Islet precursor cell (in vitro differentiated cells): ENCODE data around the gene DCDC2C.
"Not testable (repeated sequence)": the region's sequence is repeated elsewhere in the genome, so short reads cannot be mapped to it uniquely, and the experiment has no call there.

ENCODE experiments used
- DNase-seq: peaks from one replicate; pipeline ENCODE4 v3.0.0-alpha.2; 2018

DCDC2C gene

GRCh38 chr2:3703236-3703756, at the start of gene DCDC2C:
Gene DCDC2C, plus strand, starts transcription at chr2:3703575. Its CDS starts 177 bp downstream, at chr2:3703752.
- no peak for DNase-seq

- no peak for DNase-seq
Measured at GRCh38 chr2:3654011-3654410, 49.4 kb upstream of the DCDC2C start.

- no peak for DNase-seq
Measured at GRCh38 chr2:3654531-3655225, 48.7 kb upstream of the DCDC2C start.

GRCh38 chr2:3655871-3656761, 47.3 kb upstream of the DCDC2C start:
- DNase-seq: no peak

- DNase-seq: no peak
Measured at GRCh38 chr2:3656762-3657721, 46.3 kb upstream of the DCDC2C start.

GRCh38 chr2:3657881-3658280, 45.5 kb upstream of the DCDC2C start, which contains the start of gene ALLC:
Gene ALLC, plus strand, starts transcription at chr2:3658200. Its CDS starts 12,958 bp downstream, at chr2:3671158.
- DNase-seq: no peak

- DNase-seq: peak; percentile 73
Measured at GRCh38 chr2:3659447-3660432, 43.6 kb upstream of the DCDC2C start.

- DNase-seq: not testable (repeated sequence)
Measured at GRCh38 chr2:3660640-3661039, 42.7 kb upstream of the DCDC2C start.

- DNase-seq: no peak
Measured at GRCh38 chr2:3661149-3661660, 42.2 kb upstream of the DCDC2C start.

- DNase-seq: peak; percentile 68
Measured at GRCh38 chr2:3662239-3662638, 41.1 kb upstream of the DCDC2C start.

GRCh38 chr2:3664118-3664517, 39.3 kb upstream of the DCDC2C start:
- no peak for DNase-seq

GRCh38 chr2:3664925-3665324, 38.5 kb upstream of the DCDC2C start:
- peak; percentile 48 for DNase-seq

GRCh38 chr2:3665886-3666612, 37.3 kb upstream of the DCDC2C start:
- peak; percentile 44 for DNase-seq

- peak; percentile 45 for DNase-seq
Measured at GRCh38 chr2:3666613-3666975, 36.8 kb upstream of the DCDC2C start.

GRCh38 chr2:3667151-3667631, 36.2 kb upstream of the DCDC2C start:
- DNase-seq: no peak

- DNase-seq: peak; percentile 35
Measured at GRCh38 chr2:3669656-3670055, 33.7 kb upstream of the DCDC2C start.

- peak; percentile 22 for DNase-seq
Measured at GRCh38 chr2:3670376-3670775, 33.0 kb upstream of the DCDC2C start.

- DNase-seq: peak; percentile 24
Measured at GRCh38 chr2:3670941-3671340, 32.4 kb upstream of the DCDC2C start.

- DNase-seq: peak; percentile 43
Measured at GRCh38 chr2:3672861-3673678, 30.3 kb upstream of the DCDC2C start.
